HCT116 (cell line): ENCODE data around the gene CYP46A1.

Experiments used
- CEBPB ChIP-seq: IDR thresholded peaks from 2 replicates; pipeline ENCODE4 v1.6.1; 2012; ENCODE audit warnings: low read depth
- EZH2 ChIP-seq: fragments of 200-600 bp; sonication (generic); IDR thresholded peaks from 2 replicates; pipeline ENCODE4 v1.6.1; 2017; ENCODE audit warnings: antibody characterized with exemption, mixed run types
- POLR2AphosphoS5 ChIP-seq: IDR thresholded peaks from 2 replicates; pipeline ENCODE4 v1.6.1; 2011; ENCODE audit warnings: mild to moderate bottlenecking, low read depth, low read length, moderate library complexity
- TCF7L2 ChIP-seq: IDR thresholded peaks from 2 replicates; pipeline ENCODE4 v1.7.0; 2011; ENCODE audit warnings: borderline replicate concordance, inconsistent platforms; ENCODE audit not compliant: insufficient read depth, insufficient read length; ENCODE audit errors: extremely low read depth
- TF ChIP-seq, protein P1 (sequence below), 3 experiments: fragments of 200-600 bp in 1 of 3; sonication (generic) in 1 of 3; IDR thresholded peaks in 2 of 3; conservative IDR thresholded peaks in 1 of 3; 2 replicates each; pipeline ENCODE4 v1.5.1; 2012 to 2017; ENCODE audit warnings: low read depth in 2 of 3, low read length in 2 of 3, antibody characterized with exemption in 1 of 3, borderline replicate concordance in 1 of 3, control low read depth in 1 of 3, mild to moderate bottlenecking in 1 of 3, mixed read lengths in 1 of 3, mixed run types in 1 of 3, moderate library complexity in 1 of 3; ENCODE audit not compliant: insufficient read depth in 1 of 3

- no peak for TF ChIP-seq EZH2
- TF ChIP-seq, protein P1, sequence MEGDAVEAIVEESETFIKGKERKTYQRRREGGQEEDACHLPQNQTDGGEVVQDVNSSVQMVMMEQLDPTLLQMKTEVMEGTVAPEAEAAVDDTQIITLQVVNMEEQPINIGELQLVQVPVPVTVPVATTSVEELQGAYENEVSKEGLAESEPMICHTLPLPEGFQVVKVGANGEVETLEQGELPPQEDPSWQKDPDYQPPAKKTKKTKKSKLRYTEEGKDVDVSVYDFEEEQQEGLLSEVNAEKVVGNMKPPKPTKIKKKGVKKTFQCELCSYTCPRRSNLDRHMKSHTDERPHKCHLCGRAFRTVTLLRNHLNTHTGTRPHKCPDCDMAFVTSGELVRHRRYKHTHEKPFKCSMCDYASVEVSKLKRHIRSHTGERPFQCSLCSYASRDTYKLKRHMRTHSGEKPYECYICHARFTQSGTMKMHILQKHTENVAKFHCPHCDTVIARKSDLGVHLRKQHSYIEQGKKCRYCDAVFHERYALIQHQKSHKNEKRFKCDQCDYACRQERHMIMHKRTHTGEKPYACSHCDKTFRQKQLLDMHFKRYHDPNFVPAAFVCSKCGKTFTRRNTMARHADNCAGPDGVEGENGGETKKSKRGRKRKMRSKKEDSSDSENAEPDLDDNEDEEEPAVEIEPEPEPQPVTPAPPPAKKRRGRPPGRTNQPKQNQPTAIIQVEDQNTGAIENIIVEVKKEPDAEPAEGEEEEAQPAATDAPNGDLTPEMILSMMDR (IDR thresholded peaks at IDR 0.05 in 2 of 3, conservative IDR thresholded peaks at IDR 0.05 in 1 of 3; ENCODE audit: borderline replicate concordance in 1 of 3, insufficient read depth in 1 of 3, low read depth in 2 of 3, low read length in 2 of 3) = no peak
- TF ChIP-seq TCF7L2 = no peak
- no peak for TF ChIP-seq POLR2AphosphoS5
- TF ChIP-seq CEBPB = no peak
These were observed 85.0 kb downstream of the CYP46A1 start for GRCh38 chr14:99769123-99769522.
